ENCODE data around the gene DTX3L. TPM values are rescaled to one million over a fixed set of nuclear protein-coding genes. Genes with fewer than 3 reads are reported as not detected.

Gene DTX3L
- total and polyA plus RNA-seq, 2 of the 8 experiments (the other 6 are each of a cell fraction or from before 2014, with no cell fraction given), result 1.7 to 11.3 TPM

- TF ChIP-seq GTF2F1 (IDR thresholded peaks at IDR 0.05; ENCODE audit: borderline replicate concordance, low read depth, low read length) (no peak), CEBPB (IDR thresholded peaks at IDR 0.05; ENCODE audit: low read depth, low read length) (no peak), KDM5A (IDR thresholded peaks at IDR 0.05; ENCODE audit: low read length) (no peak), RBBP5 (IDR thresholded peaks at IDR 0.05; ENCODE audit: borderline replicate concordance, low read depth, low read length) (no peak), HDAC2 (IDR thresholded peaks at IDR 0.05; ENCODE audit: borderline replicate concordance in 1 of 2, low read depth in 2 of 2, low read length in 2 of 2) (no peak)
- TF ChIP-seq, protein P1, sequence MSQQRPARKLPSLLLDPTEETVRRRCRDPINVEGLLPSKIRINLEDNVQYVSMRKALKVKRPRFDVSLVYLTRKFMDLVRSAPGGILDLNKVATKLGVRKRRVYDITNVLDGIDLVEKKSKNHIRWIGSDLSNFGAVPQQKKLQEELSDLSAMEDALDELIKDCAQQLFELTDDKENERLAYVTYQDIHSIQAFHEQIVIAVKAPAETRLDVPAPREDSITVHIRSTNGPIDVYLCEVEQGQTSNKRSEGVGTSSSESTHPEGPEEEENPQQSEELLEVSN (IDR thresholded peaks at IDR 0.05), result no peak
Measured at GRCh38 chr3:122562923-122563716, 1.0 kb upstream of the DTX3L start (continued).
